Stomach smooth muscle (tissue), 2 donors: ENCODE data around the gene ARL15.

ENCODE experiments used
- H3K27ac ChIP-seq: one replicate; pipeline ENCODE4 v1.7.0; 2013; ENCODE audit warnings: mild to moderate bottlenecking, low read length, inconsistent platforms
- H3K27me3 ChIP-seq, 2 donors: one replicate each; pipeline ENCODE4 v1.7.0; 2013; ENCODE audit warnings: low read length in 2 of 2; ENCODE audit not compliant: insufficient read depth in 2 of 2, control insufficient read depth in 1 of 2
- H3K36me3 ChIP-seq, 2 donors: one replicate each; pipeline ENCODE4 v1.7.0; 2013; ENCODE audit warnings: low read length in 2 of 2; ENCODE audit not compliant: control insufficient read depth in 2 of 2, insufficient read depth in 2 of 2
- H3K4me1 ChIP-seq: one replicate; pipeline ENCODE4 v1.7.0; 2013; ENCODE audit warnings: low read length; ENCODE audit not compliant: control insufficient read depth, insufficient read depth
- H3K4me3 ChIP-seq, 2 donors: one replicate each; pipeline ENCODE4 v1.7.0; 2013; ENCODE audit warnings: low read length in 2 of 2
- H3K9ac ChIP-seq, 2 donors: one replicate each; pipeline ENCODE4 v1.7.0; 2013; ENCODE audit warnings: low read length in 2 of 2, mild to moderate bottlenecking in 1 of 2
- H3K9me3 ChIP-seq, 2 donors: one replicate each; pipeline ENCODE4 v1.7.0; 2013; ENCODE audit warnings: low read length in 2 of 2; ENCODE audit not compliant: control insufficient read depth in 2 of 2
- donor health status: healthy.
- donor health status: Pancreatic carcinoma.

ARL15 gene

DNA sequence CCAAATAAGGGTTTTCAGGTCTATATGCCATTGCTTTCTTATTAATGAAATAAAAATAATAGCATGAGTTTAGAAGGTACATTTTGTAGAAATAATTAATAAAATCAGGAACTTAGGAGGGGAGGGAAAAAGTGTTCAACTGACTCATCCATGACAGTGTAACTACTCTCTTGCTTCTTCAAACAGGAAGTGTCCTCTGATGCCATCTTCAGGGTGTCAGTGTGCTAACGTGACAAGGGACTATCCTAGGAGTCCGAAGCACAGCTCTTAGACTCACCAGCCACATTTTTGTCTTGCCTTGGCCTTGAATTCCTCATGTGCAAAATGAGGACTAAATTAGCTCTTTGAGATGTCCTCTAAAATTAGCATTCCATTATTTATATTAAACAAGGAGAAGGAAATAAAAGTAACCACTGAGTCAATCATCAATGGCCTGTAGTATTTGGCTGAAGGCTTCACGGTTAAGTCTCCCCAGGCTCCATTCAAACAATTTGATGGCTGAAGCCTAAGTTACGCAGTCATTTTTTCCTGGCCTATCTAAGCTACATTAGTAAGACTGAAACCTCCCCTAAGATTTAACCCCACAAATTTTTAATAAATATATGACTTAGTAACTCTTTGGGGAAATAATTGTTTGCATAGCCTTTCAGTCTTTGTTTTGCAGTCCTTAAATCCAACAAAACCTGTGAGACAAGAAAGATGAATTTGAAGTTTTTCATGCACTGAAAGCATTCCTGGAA is 151.1 kb downstream of the ARL15 start:
- Histone ChIP-seq H3K27me3 (no peaks in the 10 kb centered on the region), H3K4me3 (no peak overlapping the region), H3K4me1 (no peaks in the 10 kb centered on the region), H3K9ac (no peak overlapping the region), H3K36me3 (no peaks in the 10 kb centered on the region), H3K9me3 (no peaks in the 10 kb centered on the region), H3K27ac (no peak overlapping the region)

DNA sequence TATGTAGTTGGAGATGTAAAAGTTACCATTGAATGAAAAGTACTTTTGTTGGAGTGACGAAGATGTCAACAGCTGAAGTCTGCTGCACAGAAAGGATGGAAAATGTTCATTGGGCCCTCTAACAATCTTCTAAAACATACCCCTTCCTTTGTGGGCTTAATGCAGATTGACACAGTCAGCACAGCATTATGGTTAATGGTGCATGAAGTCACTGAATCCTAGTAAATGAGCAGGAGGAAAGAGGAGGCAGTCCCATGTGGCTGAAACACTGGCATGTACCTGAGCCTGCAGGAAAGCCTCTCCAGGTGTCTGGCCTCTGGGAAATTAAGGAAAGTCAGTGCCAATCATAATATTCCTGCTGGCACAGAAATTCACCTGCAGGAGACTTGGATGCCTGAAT is 153.8 kb downstream of the ARL15 start:
- Histone ChIP-seq H3K27ac (no peak overlapping the region), H3K9ac (no peak overlapping the region), H3K9me3 (no peaks in the 10 kb centered on the region), H3K4me1 (no peaks in the 10 kb centered on the region), H3K4me3 (no peak overlapping the region), H3K27me3 (no peaks in the 10 kb centered on the region), H3K36me3 (no peaks in the 10 kb centered on the region)

DNA sequence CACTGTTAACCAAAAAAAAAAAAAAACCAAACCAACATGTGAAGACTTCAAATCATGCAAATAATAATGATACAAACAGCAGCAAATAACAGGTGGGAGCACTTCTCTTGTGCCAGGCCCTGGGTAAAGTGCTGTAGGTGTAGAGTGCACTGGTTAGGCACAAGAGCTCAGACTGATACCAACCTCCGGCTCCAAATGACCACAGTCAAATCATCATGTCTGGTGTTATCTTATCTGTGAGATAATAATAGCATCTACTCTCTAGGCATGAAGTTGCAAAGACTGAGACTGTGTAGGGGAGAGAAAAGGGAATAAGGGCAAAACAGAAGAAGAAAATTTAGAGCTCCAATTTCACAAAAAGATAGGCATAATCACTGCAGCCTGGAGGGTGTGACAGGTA is 159.5 kb downstream of the ARL15 start:
- Histone ChIP-seq H3K4me1 (peaks cover 8% of the 10 kb centered on the region), H3K27me3 (no peaks in the 10 kb centered on the region), H3K9me3 (no peaks in the 10 kb centered on the region), H3K9ac (no peak overlapping the region), H3K4me3 (no peak overlapping the region), H3K36me3 (no peaks in the 10 kb centered on the region), H3K27ac (no peak overlapping the region)

- Histone ChIP-seq H3K27me3 (no peaks in the 10 kb centered on the region), H3K36me3 (no peaks in the 10 kb centered on the region), H3K9me3 (no peaks in the 10 kb centered on the region), H3K27ac (no peak overlapping the region), H3K4me3 (no peak overlapping the region), H3K4me1 (peaks cover 8% of the 10 kb centered on the region), H3K9ac (no peak overlapping the region)
Observed at GRCh38 chr5:54148858-54149257, 161.5 kb downstream of the ARL15 start.

DNA sequence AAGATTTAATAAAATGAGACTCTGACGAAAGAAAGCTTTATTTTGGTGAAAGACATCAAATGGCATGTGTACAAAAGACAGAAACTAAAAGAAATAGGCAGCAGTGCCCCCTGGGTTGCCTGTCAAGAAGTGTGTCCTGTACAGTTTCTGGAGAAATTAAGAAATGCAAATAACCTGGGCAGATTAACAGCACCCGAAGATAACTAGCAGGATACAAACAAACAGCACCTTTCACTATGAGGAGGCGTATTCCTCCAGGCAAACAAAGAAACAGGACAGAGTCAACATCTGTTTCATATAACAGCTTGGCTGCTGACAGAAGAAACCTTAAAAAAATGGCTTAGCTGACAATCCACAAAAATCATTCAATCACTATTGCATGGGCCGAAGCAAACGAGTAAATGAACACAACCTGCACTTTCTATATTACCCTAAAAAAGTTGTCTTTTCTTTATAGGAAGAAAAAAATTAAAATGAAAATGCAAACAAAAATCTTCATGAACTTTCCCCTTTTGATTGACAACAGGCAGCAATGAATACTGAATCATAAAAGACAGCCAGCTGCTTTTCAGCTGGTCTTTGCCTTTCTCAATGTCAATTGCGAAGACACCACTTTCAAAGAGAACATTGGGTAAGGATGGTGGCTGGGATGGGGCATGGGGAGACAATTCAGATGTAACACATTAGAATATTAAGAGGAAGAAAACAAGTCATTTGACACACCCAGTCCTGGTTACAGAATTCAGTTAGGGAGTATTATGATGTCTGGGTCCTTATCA is 162.1 kb downstream of the ARL15 start:
- Histone ChIP-seq H3K4me3 (no peak overlapping the region), H3K9me3 (no peaks in the 10 kb centered on the region), H3K27me3 (no peaks in the 10 kb centered on the region), H3K9ac (no peak overlapping the region), H3K4me1 (peaks cover 8% of the 10 kb centered on the region), H3K36me3 (no peaks in the 10 kb centered on the region), H3K27ac (no peak overlapping the region)

GRCh38 chr5:54146916-54147315 is 163.5 kb downstream of the ARL15 start:
- Histone ChIP-seq H3K4me3 (no peak overlapping the region), H3K9me3 (no peaks in the 10 kb centered on the region), H3K27ac (no peak overlapping the region), H3K9ac (no peak overlapping the region), H3K36me3 (no peaks in the 10 kb centered on the region), H3K27me3 (no peaks in the 10 kb centered on the region), H3K4me1 (peaks cover 8% of the 10 kb centered on the region)

DNA sequence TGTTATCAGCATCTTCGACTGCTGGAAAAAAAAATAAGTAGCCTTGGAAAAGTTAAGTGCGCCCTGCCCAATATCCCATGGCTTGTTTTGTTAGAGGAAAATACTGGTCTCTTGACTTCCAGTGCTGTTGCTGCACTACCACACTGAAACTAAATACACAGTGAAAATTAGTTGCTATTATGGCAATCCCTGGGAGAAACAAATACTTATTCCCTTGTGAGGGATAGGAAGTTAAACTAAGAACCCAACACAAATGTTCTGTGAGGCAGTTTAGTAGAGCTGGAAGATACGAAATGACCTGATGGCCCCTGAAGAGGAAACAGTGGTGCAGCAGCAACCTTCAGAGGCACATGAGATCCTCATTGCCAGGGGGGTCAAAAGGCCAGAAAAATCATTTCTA is 164.0 kb downstream of the ARL15 start:
- no peak overlapping the region for H3K27ac ChIP-seq
- no peaks in the 10 kb centered on the region for H3K9me3 ChIP-seq
- H3K4me1 ChIP-seq, result peaks cover 8% of the 10 kb centered on the region
- H3K36me3 ChIP-seq, result no peaks in the 10 kb centered on the region
- no peak overlapping the region for H3K9ac ChIP-seq
- H3K4me3 ChIP-seq, result no peak overlapping the region
- H3K27me3 ChIP-seq, result no peaks in the 10 kb centered on the region

DNA sequence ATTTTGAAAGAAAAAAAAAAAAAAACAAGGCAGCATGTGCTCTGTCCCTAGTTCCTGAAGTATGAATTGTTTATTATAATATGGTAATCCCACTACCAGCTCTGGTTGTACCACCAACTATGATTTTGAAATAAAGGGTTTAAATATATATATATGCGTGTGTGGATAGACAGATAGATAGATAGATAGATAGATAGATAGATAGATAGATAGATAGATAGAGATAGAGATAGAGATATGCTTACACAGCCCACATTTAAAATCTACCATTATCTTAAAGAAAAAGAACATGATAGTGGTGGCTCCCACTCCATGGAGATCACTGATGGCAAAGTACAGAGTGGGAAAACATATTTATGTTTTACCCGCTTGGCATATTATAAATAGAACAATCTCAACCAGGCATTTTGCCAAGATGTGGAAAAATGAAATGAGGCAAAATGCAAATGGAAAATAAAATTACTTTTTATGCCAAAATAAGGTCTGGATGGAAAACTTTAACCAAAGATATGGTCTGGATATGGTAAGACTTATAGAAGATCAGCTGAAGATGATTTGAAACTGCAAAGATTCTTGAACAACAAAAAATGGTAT is 170.0 kb downstream of the ARL15 start:
- Histone ChIP-seq H3K9me3 (no peaks in the 10 kb centered on the region), H3K4me1 (peaks cover 3% of the 10 kb centered on the region), H3K36me3 (no peaks in the 10 kb centered on the region), H3K27me3 (no peaks in the 10 kb centered on the region), H3K27ac (no peak overlapping the region), H3K4me3 (no peak overlapping the region), H3K9ac (no peak overlapping the region)

DNA sequence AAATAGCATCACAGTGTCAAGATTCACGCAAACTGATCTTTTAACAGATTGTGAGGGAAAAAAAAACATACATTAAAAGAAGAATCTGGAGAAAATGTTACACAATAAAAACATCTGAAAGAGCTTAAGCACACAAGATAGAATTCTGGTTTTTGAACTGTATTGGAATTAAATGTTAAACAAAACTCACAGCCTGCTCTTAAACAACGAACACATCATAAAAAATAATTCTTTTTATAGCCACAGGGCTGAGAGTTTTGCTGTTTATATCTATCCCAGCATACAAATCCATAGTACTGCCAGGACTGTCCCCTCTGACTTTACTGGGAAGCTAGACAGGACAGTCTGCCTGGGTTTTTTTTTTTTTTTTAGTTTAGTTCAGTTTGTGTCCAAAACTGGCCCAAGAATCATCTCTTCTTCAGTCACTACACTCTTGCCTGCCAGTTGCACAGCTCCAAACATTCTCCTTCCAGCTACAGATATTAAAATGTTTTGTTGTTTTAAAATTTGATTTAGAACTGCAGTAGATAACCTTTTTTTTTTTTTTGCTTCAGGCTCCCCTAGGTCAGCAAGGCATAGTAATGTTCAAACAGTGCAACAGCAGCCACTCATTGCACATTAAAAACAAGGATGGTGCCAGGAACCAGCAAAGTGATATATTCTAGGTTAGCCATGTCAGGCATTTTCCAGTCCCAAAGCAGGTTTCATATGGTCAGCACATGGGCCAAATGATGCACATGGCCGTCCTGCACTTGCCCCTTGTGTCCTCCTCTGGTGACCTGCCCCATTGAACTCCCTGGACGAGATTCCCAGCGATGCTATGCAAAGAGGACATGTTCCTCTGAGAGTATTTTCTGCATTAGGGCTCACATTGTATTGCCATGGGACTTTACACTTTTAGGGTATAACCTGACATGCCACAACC is 173.6 kb downstream of the ARL15 start:
- no peak overlapping the region for H3K27ac ChIP-seq

GRCh38 chr5:54135042-54135441 is 175.3 kb downstream of the ARL15 start:
- Histone ChIP-seq H3K4me1 (peaks cover 3% of the 10 kb centered on the region), H3K4me3 (no peak overlapping the region), H3K27ac (no peak overlapping the region), H3K9me3 (no peaks in the 10 kb centered on the region), H3K27me3 (no peaks in the 10 kb centered on the region), H3K9ac (no peak overlapping the region), H3K36me3 (no peaks in the 10 kb centered on the region)

More for the DNA sequence above, 173.6 kb downstream of the ARL15 start:
- Histone ChIP-seq H3K9ac (peak overlapping the region in 1 of 2 donors; percentile 16), H3K4me1 (peaks cover 3% of the 10 kb centered on the region), H3K27me3 (no peaks in the 10 kb centered on the region), H3K9me3 (no peaks in the 10 kb centered on the region), H3K4me3 (no peak overlapping the region), H3K36me3 (no peaks in the 10 kb centered on the region)
